Measurements from ENCODE around the gene MBLAC1. TPM values are rescaled to one million over a fixed set of nuclear protein-coding genes. Genes with fewer than 3 reads are reported as not detected.
A peak's percentile ranks its signal among the peaks of the same experiment; 100 is the strongest.

The MBLAC1 gene
- total and polyA plus RNA-seq, 9 of the 15 experiments (the other 6 are each of a cell fraction or from before 2014, with no cell fraction given): 0.03 to 3.1 (median 0.52) TPM

- TF ChIP-seq NFIC (IDR thresholded peaks at IDR 0.05) (peak; percentile 9; the same call in 1 of the 2 replicates), ATF4 (CRISPR knock-in tag; IDR thresholded peaks at IDR 0.05) (0 out of 2 replicates have a peak, but pooled peaks have one; percentile 42), BCOR (IDR thresholded peaks at IDR 0.05) (peak; percentile 56; the same call in 1 of the 2 replicates), GATAD2B (IDR thresholded peaks at IDR 0.05; ENCODE audit: borderline replicate concordance) (no peak), CBFA2T3 (IDR thresholded peaks at IDR 0.05) (no peak), ZKSCAN1 (IDR thresholded peaks at IDR 0.05; ENCODE audit: low read depth, low read length) (no peak), ZNF764 (CRISPR knock-in tag; IDR thresholded peaks at IDR 0.05; ENCODE audit: low read depth) (peak; percentile 61; the same call in 1 of the 2 replicates), ZNF830 (CRISPR knock-in tag; IDR thresholded peaks at IDR 0.05) (peak; percentile 57; the same call in 1 of the 2 replicates), GMEB1 (CRISPR knock-in tag; IDR thresholded peaks at IDR 0.05) (no peak), ZNF668 (CRISPR knock-in tag; IDR thresholded peaks at IDR 0.05) (0 out of 2 replicates have a peak, but pooled peaks have one; percentile 42), OTX1 (CRISPR knock-in tag; IDR thresholded peaks at IDR 0.05) (no peak), ZNF586 (CRISPR knock-in tag; conservative IDR thresholded peaks at IDR 0.05) (no peak), THRB (CRISPR knock-in tag; conservative IDR thresholded peaks at IDR 0.05) (peak; percentile 74; the same call in 1 of the 2 replicates), LEF1 (IDR thresholded peaks at IDR 0.05) (no peak), ZNF41 (CRISPR knock-in tag; conservative IDR thresholded peaks at IDR 0.05) (0 out of 2 replicates have a peak, but pooled peaks have one; percentile 55), RNF219 (CRISPR knock-in tag; IDR thresholded peaks at IDR 0.05) (no peak), BRD9 (IDR thresholded peaks at IDR 0.05; ENCODE audit: low read depth, partially characterized antibody) (no peak), NBN (IDR thresholded peaks at IDR 0.05; ENCODE audit: low read depth) (0 out of 2 replicates have a peak, but pooled peaks have one; percentile 40), ATF1 (CRISPR knock-in tag; IDR thresholded peaks at IDR 0.05) (no peak), ATF1 (tag; IDR thresholded peaks at IDR 0.05) (no peak), PURB (CRISPR knock-in tag; IDR thresholded peaks at IDR 0.05; ENCODE audit: low read depth) (no peak), POLR2AphosphoS2 (IDR thresholded peaks at IDR 0.05; ENCODE audit: low read length) (no peak), ARID1B (IDR thresholded peaks at IDR 0.05) (peak; percentile 8; the same call in 1 of the 2 replicates), THAP7 (CRISPR knock-in tag; IDR thresholded peaks at IDR 0.05) (peak; percentile 49; the same call in 1 of the 2 replicates), ID3 (CRISPR knock-in tag; IDR thresholded peaks at IDR 0.05) (no peak), ID3 (tag; IDR thresholded peaks at IDR 0.05) (0 out of 2 replicates have a peak, but pooled peaks have one; percentile 21)
Observed at GRCh38 chr7:100148225-100148558, 21.4 kb downstream of the MBLAC1 start (continued).
